NCI-H774 (cell line): ENCODE results near the gene MAS1L.
"Not testable (repeated sequence)": the region's sequence is repeated elsewhere in the genome, so short reads cannot be mapped to it uniquely, and the experiment has no call there.

Source experiments
- DNase-seq: peaks from one replicate; lab custom pipeline; 2025; lab: John Stamatoyannopoulos, UW

Gene MAS1L

DNA sequence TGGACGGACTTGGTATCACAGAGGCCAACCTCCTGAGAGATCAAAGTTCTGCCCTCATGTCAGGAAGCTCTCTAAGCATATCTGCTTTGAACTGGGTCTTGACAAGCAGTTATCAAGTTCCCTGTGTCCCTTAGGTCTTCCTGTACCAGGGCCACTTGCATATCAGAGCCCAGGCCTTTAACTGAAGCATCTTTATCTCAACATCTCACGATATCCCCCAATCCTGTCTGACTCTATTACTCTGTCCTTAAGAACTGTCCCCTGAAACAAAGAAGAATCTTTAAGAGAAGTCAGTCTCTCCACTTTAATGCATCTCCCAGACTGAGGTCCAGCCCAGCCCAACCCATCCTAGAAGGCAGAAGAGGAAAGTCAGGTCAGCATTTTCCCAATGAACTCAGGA is 8.2 kb downstream of the MAS1L start:
- no peak for DNase-seq

DNA sequence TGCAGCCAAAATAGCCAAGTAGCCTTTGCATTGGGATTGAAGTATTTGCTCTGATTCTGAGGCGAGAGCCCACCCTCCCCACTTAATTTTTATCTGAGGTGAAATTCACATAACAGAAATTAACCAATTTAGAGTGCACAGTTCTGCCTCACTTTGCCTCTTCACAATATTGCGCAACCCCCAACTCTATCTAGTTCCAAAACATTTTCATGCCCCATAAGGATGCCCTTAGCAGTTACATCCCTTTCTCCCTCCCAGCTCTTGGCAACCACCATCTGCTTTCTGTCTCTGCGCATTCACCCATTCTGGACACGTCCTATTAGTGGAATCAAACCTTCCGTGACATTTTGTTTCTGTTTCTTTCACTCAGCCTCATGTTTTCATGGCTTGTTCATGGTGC is 9.0 kb downstream of the MAS1L start:
- no peak for DNase-seq

DNA sequence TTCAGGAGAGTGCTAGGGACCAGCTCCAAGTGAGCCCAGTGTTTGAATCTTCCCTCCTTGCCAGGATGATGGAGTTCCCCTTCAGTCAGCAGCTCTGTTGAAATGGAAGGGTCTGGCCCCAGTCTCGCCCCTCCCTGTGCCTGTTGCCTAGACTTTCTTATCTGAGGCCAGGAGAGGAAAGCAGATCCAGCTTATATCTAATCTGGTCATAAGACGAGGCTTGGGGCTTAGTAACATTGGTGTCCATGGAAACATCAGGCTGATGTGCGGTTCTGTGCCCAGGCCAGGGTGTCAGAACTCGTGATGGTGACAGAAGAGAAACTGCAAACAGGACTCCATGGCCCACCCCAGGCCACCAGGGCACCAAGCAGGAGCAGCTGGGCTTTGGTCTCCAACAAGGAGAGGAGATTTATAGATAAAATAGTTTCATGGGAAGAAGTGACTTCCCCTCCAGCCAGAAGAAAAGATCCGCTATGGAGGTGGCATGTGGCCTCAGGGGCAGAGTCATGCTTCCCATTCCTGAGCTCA is 9.8 kb downstream of the MAS1L start:
- DNase-seq = no peak

DNA sequence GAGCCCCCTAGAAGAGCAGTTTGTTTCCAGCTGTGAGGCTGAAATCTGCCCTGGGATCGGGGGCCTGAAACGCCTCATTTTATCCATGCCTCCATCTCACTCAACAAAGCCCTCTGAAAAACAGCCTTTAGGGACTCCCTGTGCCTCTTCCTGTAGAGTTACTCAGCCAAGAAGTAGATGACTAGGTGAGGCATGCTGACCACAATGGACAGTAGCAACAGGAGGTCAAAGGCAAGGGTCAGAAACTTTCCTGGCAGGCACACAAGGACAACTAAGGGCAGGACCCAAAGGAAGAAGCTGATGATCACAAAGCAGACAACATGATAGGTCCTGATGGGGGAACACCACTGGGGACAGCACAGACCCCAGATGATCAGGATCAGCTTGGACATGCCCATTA is 12.8 kb downstream of the MAS1L start:
- no peak for DNase-seq

DNA sequence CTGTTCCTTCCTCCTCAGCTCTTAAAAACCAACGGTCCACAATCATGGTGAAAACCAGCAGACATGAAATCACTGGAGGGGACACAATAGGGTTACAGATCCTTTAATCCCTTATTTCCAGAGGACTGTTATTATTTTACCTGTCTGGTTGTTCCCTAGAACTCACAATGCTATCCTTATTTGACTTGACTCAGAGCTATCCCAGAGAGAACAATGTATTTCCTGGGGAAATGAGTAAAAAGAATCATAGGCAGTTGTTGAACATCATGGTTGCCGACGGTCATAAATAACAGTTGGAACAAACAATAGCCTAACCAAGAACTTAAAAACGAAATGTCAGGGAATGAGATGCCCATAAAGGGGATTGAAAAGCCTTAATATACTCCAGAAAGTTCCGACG is 21.5 kb downstream of the MAS1L start:
- no peak for DNase-seq

DNA sequence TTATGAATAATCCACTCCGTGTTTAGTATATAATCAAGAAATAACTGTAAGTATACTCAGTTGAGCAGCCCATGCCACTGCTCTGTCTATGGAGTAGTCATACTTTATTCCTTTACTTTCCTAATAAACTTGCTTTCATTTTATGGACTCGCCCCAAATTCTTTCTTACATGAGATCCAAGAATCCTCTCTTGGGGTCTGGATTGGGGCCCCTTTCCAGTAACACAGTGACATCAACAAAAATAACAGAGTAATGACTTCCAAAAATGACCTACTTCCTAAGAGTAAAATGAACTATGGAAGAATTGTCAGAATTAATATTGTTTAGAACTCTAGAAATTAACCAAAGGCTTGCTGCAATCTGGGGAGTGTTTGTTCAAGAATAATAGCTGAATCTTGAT is 22.0 kb downstream of the MAS1L start:
- DNase-seq = no peak

DNA sequence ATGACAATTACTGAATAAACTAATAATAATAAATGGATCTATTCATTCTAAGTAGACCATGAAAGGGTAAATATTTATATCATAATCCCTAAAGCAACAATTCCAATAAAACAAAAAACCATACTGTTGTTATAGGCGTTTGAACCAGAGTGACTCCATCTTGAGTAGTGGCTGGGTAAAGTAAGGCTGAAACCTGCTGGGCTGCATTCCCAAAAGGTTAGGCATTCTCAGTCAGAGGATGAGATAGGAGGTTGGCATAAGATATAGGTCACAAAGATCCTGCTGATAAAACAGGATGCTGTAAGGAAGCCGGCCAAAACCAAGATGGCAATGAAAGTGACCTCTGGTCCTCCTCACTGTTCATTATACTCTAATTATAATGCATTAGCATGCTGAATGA is 22.5 kb downstream of the MAS1L start:
- DNase-seq = no peak

DNA sequence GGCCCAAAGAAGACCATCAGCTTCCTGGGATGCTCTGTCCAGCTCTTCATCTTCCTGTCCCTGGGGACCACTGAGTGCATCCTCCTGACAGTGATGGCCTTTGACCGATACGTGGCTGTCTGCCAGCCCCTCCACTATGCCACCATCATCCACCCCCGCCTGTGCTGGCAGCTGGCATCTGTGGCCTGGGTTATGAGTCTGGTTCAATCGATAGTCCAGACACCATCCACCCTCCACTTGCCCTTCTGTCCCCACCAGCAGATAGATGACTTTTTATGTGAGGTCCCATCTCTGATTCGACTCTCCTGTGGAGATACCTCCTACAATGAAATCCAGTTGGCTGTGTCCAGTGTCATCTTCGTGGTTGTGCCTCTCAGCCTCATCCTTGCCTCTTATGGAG is 25.7 kb downstream of the MAS1L start:
- DNase-seq = no peak

DNA sequence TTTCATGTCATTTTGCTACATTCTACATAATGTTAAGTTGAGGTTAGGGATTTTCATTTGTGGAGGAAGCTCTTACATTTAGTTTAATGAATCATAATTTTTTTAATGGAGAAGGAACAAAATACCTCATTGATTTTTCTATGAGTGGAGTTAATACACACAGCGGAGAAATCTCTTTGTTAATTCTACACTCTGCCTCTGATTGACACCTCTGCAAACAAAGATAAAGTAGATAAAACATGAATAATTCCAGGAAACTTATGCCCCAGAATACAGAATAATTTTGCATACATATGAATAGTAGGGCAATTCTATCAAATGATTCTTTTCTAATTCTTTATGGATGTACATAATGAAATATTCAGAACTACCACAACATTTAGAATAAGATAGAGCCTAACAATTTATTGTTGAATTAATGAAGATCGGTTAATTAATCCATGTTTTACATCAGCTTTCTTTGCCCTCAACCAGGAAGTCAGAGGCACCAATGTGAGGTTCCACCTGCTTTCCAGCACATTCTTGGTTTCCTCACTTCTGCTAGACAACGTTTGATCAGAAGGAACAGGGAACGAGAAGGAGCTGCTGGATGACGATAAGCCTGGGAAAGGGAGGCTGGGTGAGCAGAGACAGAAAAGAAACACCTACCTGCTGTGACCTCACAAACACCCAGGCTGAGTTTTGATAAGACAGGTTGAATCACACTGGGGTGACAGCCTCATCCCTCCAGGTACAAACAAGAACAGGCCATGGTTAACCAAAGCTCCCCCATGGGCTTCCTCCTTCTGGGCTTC is 26.5 kb downstream of the MAS1L start:
- no peak for DNase-seq

DNA sequence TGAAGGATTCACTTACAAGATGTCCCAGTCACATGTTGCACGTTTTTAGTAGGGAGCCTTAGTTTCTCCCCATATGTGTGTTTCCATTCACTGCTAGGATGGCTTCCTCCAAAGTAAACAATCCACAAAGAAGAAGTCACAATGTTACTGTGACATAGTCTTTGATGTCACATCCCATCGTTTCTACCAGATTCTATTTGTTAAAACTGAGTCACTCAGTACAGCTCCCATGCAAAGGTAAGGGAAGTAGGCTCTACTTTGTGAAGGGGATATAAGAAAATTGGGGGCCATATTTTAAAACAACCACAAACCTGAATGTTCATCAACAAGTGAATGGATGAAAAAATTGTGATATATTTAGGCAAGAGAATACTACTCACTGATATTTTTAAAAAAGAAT is 30.8 kb downstream of the MAS1L start, which contains the start of the genes OR11A1 and OR2H1:
Gene OR11A1, minus strand, starts transcription at position 101 of the 400 bp plus-strand sequence. CDS start 29,430 bp downstream, outside the sequence.
Gene OR2H1, plus strand, starts transcription at position 185 of the 400 bp plus-strand sequence. CDS start 4,615 bp downstream, outside the sequence.
- DNase-seq = no peak

DNA sequence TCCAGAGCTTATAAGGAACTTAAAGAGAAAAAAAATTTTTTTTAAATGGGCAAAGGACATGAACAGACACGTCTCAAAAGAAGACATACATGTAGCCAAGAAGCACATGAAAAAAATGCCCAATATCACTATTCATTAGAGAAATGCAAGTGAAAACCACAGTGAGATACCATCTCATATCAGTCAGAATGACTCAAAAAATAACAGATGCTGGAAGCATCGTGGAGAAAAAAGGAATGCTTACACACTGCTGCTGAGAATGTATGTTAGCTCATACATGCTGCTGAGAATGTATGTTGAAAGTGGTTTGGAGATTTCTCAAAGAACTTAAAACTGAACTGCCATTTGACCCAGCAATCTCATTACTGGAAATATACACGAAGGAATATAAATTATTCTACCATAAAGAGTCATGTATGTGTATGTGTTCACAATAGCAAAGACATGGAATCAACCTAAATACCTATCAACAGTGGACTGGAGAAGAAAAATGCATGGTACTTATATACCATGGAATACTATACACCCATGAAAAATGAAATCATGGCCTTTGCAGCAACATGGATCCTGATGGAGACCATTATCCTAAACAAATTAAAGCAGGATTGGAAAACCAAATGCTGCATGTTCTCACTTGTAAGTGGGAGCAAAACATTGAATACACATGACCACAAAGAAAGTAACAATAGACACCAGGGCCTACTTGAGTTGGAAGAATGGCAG is 36.1 kb downstream of the MAS1L start:
- no peak for DNase-seq

DNA sequence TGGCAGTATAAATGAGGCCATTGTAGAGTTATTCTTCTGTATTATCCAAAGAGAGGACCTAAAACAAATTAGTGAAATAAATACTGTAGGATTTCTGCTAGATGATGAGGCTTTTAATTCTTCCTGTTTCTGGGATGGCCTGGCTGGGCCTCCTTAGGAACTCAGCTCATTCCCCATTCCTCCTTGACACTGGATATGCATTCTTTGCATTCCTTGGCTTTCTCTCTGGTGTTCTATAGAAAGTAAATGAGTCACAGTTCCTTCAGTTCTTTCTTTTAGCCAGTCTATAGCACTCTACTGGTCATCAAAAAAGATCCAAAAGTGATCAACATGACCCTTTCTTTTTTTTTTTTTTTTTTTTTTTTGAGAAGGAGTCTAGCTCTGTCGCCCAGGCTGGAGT is 40.1 kb downstream of the MAS1L start:
- no peak for DNase-seq

DNA sequence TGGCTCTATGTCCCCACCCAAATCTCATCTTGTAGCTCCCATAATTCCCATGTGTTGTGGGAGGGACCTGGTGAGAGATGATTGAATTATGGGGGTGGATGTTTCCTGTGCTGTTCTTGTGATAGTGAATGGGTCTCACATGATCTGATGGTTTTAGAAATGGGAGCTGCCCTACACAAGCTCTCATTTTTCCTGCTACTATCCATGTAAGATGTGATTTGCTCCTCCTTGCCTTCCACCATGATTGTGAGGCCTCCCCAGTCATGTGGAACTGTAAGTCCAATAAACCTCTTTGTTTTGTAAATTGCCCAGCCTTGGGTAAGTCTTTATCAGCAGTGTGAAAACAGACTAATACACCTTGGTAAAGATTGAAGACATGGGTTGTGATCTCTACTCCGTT is 43.7 kb downstream of the MAS1L start:
- not testable (repeated sequence) for DNase-seq

DNA sequence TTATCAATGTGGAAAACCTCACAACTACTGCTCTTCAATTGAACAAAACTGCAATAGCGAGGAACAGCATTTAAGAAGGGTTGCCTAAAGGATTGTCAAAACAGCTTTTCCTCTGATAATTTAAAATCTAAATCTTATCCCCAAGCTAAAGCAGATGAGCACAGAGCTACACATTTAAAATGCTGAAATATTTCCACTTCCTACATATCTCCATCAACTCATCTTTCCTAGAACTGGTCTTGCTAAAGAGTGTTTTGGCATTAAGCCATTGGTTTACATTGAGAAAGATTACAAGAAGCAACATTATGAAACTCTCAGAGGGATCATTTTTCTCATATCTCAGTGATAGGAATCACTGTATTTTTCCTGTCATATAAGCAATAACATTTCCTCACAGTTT is 45.0 kb downstream of the MAS1L start:
- DNase-seq = no peak

DNA sequence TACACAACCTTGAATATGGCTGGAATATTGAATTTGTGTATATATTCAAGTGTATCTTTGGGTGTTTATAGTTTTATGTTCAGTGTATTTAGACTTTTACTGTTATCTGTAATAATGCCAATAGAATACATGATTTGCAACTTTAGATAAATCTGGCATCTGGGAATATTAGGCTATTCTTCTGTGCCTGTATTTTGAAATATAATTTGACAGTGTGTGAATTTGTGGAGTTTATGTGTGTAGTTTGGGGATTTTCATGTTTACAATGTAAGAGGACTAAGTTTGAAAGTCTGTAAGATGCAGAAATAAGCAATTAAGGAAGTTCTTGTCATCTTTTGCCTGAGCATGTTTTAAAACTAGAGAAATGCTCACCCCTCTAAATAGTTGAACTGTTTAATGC is 48.8 kb downstream of the MAS1L start, which contains the start of gene OR10C1:
Gene OR10C1, plus strand, starts transcription at position 301 of the 400 bp plus-strand sequence. CDS start 710 bp downstream, outside the sequence.
- DNase-seq = no peak

DNA sequence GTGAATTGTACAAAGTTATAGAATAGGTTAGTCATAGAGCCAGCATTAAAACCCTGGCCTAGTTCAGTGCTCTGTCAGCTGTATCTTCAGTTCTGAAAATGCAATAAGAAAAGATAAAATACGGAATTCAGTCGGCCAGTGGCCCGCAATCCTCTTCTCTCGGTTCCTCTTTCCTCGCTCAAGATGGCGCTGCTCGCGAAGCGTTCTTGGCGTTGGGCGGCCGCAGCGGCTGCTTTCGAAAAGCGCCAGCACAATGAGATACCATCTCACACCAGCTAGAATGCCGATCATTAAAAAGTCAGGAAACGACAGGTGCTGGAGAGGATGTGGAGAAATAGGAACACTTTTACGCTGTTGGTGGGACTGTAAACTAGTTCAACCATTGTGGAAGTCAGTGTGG is 51.0 kb downstream of the MAS1L start:
- DNase-seq = not testable (repeated sequence)
